Measurements from ENCODE around the gene TC2N.

DNA sequence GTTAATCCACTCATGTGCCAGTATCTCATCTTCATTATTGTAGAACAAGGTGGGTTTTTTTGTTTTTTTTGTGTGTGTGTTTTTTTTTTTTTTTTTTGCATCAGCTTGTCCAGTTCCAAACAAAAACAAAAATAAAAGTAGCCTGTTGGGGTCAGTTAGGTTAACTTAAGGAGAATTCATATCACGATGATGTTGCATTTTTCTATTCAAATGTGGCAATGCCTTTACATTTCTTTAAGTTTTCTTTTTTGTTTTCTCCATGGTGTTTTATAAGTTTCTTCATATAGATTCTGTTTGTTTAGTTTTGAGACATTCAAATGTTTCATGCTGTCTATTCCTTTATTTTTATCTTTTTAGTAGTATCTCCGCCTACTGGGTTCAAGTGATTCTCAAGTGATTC, 119.3 kb downstream of the TC2N start:
- TF ChIP-seq, protein P1, sequence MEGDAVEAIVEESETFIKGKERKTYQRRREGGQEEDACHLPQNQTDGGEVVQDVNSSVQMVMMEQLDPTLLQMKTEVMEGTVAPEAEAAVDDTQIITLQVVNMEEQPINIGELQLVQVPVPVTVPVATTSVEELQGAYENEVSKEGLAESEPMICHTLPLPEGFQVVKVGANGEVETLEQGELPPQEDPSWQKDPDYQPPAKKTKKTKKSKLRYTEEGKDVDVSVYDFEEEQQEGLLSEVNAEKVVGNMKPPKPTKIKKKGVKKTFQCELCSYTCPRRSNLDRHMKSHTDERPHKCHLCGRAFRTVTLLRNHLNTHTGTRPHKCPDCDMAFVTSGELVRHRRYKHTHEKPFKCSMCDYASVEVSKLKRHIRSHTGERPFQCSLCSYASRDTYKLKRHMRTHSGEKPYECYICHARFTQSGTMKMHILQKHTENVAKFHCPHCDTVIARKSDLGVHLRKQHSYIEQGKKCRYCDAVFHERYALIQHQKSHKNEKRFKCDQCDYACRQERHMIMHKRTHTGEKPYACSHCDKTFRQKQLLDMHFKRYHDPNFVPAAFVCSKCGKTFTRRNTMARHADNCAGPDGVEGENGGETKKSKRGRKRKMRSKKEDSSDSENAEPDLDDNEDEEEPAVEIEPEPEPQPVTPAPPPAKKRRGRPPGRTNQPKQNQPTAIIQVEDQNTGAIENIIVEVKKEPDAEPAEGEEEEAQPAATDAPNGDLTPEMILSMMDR (IDR thresholded peaks at IDR 0.05): no peak
- no peak for TF ChIP-seq EP300 (IDR thresholded peaks at IDR 0.05)

All from sigmoid colon (tissue), 4 donors.